Keratinocyte (primary cell): ENCODE results near the gene TSC1. TPM values are rescaled to one million over a fixed set of nuclear protein-coding genes. Genes with fewer than 3 reads are reported as not detected.

Experiments
- DNase-seq: peaks from one replicate; pipeline ENCODE4 v3.0.0-alpha.2; 2011; ENCODE audit warnings: low read depth, missing footprints, low spot score
- FAIRE-seq: peaks from 2 replicates; lab custom pipeline; 2011; peaks lifted over from hg19 to GRCh38; lab: Jason Lieb, UNC
- H2AFZ ChIP-seq: 2 replicates; pipeline ENCODE4 v1.6.0; 2012; ENCODE audit warnings: low read length, control low read depth, inconsistent platforms; ENCODE audit not compliant: control insufficient read depth
- H3K27ac ChIP-seq: 2 replicates; pipeline ENCODE4 v1.5.1; 2011; ENCODE audit warnings: low read length; ENCODE audit not compliant: control insufficient read depth, insufficient read depth
- H3K27me3 ChIP-seq: 3 replicates; pipeline ENCODE4 v1.6.0; 2011; ENCODE audit warnings: low read length; ENCODE audit not compliant: control insufficient read depth, insufficient read depth; ENCODE audit errors: extremely low read depth
- H3K36me3 ChIP-seq, 2 experiments: 2 replicates in 1 of 2; 3 replicates in 1 of 2; pipeline ENCODE4 v1.5.1; 2011; ENCODE audit warnings: low read length in 2 of 2, mild to moderate bottlenecking in 1 of 2; ENCODE audit not compliant: control insufficient read depth in 2 of 2, insufficient read depth in 2 of 2; ENCODE audit errors: extremely low read depth in 1 of 2
- H3K4me1 ChIP-seq: 3 replicates; pipeline ENCODE4 v1.5.1; 2011; ENCODE audit warnings: low read length; ENCODE audit not compliant: control insufficient read depth, insufficient read depth; ENCODE audit errors: extremely low read depth
- H3K4me2 ChIP-seq: 3 replicates; pipeline ENCODE4 v1.6.0; 2011; ENCODE audit warnings: low read depth, low read length; ENCODE audit not compliant: control insufficient read depth, insufficient read depth; ENCODE audit errors: extremely low read depth
- H3K4me3 ChIP-seq, 3 experiments: fragments of 200-600 bp in 1 of 3; sonication (generic) in 1 of 3; 2 replicates in 2 of 3; 3 replicates in 1 of 3; pipeline ENCODE4 v1.5.1; 2011 to 2016; ENCODE audit warnings: low read length in 3 of 3, mild to moderate bottlenecking in 3 of 3, control low read depth in 2 of 3, inconsistent platforms in 1 of 3, low read depth in 1 of 3, mixed read lengths in 1 of 3, mixed run types in 1 of 3, moderate library complexity in 1 of 3; ENCODE audit not compliant: control insufficient read depth in 2 of 3, insufficient read depth in 2 of 3; ENCODE audit errors: extremely low read depth in 1 of 3
- H3K79me2 ChIP-seq: 2 replicates; pipeline ENCODE4 v1.6.0; 2012; ENCODE audit warnings: low read length; ENCODE audit not compliant: control insufficient read depth, insufficient read depth
- H3K9ac ChIP-seq: 3 replicates; pipeline ENCODE4 v1.6.0; 2011; ENCODE audit warnings: low read length; ENCODE audit not compliant: control insufficient read depth, insufficient read depth; ENCODE audit errors: extremely low read depth
- H3K9me1 ChIP-seq: 3 replicates; pipeline ENCODE4 v1.6.0; 2011; ENCODE audit warnings: low read length; ENCODE audit not compliant: control insufficient read depth, insufficient read depth; ENCODE audit errors: extremely low read depth
- H3K9me3 ChIP-seq: 2 replicates; pipeline ENCODE4 v1.5.1; 2012; ENCODE audit warnings: low read depth, low read length; ENCODE audit not compliant: control insufficient read depth
- H4K20me1 ChIP-seq: 3 replicates; pipeline ENCODE4 v1.6.0; 2011; ENCODE audit warnings: low read length; ENCODE audit not compliant: control insufficient read depth, insufficient read depth; ENCODE audit errors: extremely low read depth
- CTCF ChIP-seq, 3 experiments: IDR thresholded peaks in 1 of 3; conservative IDR thresholded peaks in 1 of 3; optimal IDR thresholded peaks in 1 of 3; 2 replicates in 2 of 3; 3 replicates in 1 of 3; pipeline versions ENCODE3 to v1.5.1; 2011; ENCODE audit warnings: low read length in 3 of 3, mild to moderate bottlenecking in 3 of 3, moderate library complexity in 2 of 3, control low read depth in 1 of 3, inconsistent platforms in 1 of 3; ENCODE audit not compliant: insufficient read depth in 2 of 3; ENCODE audit errors: extremely low read depth in 1 of 3
- EZH2 ChIP-seq: IDR thresholded peaks from one replicate; pipeline ENCODE4 v1.6.1; 2012; ENCODE audit warnings: inconsistent platforms, mild to moderate bottlenecking, low read length, moderate library complexity
- dilution Hi-C: fragments of 300-500 bp; cut with MboI; formaldehyde crosslinking; loops from one replicate; pipeline ENCODE4 v1.7.0; 2020; ENCODE audit warnings: low sequenced_read_pairs; ENCODE audit not compliant: extremely low pct_ligation_motif_present
- polyA plus RNA-seq, 5 experiments: library from polyadenylated mRNA; depleted of rRNA in 3 of 5; stranded (reverse) in 3 of 5; stranded (forward) in 1 of 5; unstranded in 1 of 5; fragments of >200 nt; gene quantifications; 1 replicate in 1 of 5; 2 replicates in 3 of 5; 3 replicates in 1 of 5; pipeline versions ENCODE4 v1.2.1 to v1.2.3, GENCODE V29; 2011 to 2012; ENCODE audit warnings: missing spikeins in 2 of 5, low read depth in 1 of 5, low replicate concordance in 1 of 5

The TSC1 gene
- polyA plus RNA-seq, 1 donor (not counting 4 experiments of a cell fraction or from before 2014, with no cell fraction given): 26.1 TPM

- Histone ChIP-seq H4K20me1 (no peaks in the 10 kb centered on the region), H3K4me1 (no peaks in the 10 kb centered on the region), H3K4me3 (no peak overlapping the region), H2AFZ (no peak overlapping the region), H3K36me3 (no peaks in the 10 kb centered on the region), H3K79me2 (no peaks in the 10 kb centered on the region), H3K27me3 (no peaks in the 10 kb centered on the region), H3K9me1 (no peaks in the 10 kb centered on the region), H3K4me2 (no peak overlapping the region), H3K27ac (no peak overlapping the region), H3K9me3 (no peaks in the 10 kb centered on the region), H3K9ac (no peak overlapping the region)
- FAIRE-seq (no peak), DNase-seq (no peak)
- dilution Hi-C loops: no loop called here
- TF ChIP-seq CTCF (optimal IDR thresholded peaks at IDR 0.05 in 1 of 3, IDR thresholded peaks at IDR 0.05 in 1 of 3, conservative IDR thresholded peaks at IDR 0.05 in 1 of 3; ENCODE audit: extremely low read depth in 1 of 3, insufficient read depth in 2 of 3, low read length in 3 of 3): no peak
- no peak for TF ChIP-seq EZH2
These were observed 77.5 kb downstream of the TSC1 start for GRCh38 chr9:132866898-132867297.

DNA sequence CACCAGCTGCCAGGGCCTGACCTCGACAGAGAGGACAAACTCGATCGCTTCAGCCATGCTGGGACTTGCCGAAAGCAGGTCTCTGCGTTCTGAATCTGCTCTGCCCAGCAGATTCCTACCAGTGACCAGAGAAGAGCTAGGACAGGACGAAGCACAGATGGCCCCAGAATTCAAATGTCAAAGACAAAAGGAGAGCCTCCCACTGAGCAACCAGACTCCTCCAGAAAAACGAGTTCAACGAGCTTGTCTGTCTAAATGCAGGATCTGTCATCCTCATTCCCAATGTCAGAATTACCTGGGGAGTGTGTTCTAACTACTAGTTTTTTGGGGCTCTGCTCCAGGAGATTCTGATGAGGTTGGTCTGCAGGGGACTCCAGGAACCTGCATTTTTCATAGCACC, 79.7 kb downstream of the TSC1 start:
- dilution Hi-C loops: no loop called here
- DNase-seq (no peak), FAIRE-seq (no peak)
- Histone ChIP-seq H3K9ac (no peak overlapping the region), H3K36me3 (no peaks in the 10 kb centered on the region), H4K20me1 (no peaks in the 10 kb centered on the region), H3K9me1 (no peaks in the 10 kb centered on the region), H3K4me1 (no peaks in the 10 kb centered on the region), H2AFZ (no peak overlapping the region), H3K4me3 (no peak overlapping the region), H3K9me3 (no peaks in the 10 kb centered on the region), H3K27me3 (no peaks in the 10 kb centered on the region), H3K27ac (no peak overlapping the region), H3K4me2 (no peak overlapping the region), H3K79me2 (no peaks in the 10 kb centered on the region)
- TF ChIP-seq CTCF (optimal IDR thresholded peaks at IDR 0.05 in 1 of 3, IDR thresholded peaks at IDR 0.05 in 1 of 3, conservative IDR thresholded peaks at IDR 0.05 in 1 of 3; ENCODE audit: extremely low read depth in 1 of 3, insufficient read depth in 2 of 3, low read length in 3 of 3): no peak
- no peak for TF ChIP-seq EZH2
